GM21576 (cell line): ENCODE results near the gene FCMR.

Experiments
- ATAC-seq: cut with Tn5 transposase; IDR thresholded peaks from one replicate; pipeline ENCODE4 v1.9.1; 2021; ENCODE audit warnings: mild to moderate bottlenecking, moderate library complexity; ENCODE audit not compliant: unreplicated experiment

Gene FCMR

DNA sequence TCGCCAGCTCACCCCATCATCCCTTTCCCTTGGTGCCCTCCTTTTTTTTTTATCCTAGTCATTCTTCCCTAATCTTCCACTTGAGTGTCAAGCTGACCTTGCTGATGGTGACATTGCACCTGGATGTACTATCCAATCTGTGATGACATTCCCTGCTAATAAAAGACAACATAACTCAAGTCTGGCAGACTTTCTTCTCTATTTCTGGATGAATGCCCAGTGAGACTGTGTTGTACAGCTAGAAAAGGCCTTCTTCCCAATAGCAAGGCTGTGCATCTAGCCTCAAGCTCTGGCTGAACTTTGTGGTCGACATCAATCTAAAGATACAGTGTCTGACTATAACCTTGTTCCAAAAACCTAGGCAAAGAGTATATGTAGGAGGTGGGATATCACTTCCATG is 18.1 kb downstream of the FCMR start:
- no peak for ATAC-seq

DNA sequence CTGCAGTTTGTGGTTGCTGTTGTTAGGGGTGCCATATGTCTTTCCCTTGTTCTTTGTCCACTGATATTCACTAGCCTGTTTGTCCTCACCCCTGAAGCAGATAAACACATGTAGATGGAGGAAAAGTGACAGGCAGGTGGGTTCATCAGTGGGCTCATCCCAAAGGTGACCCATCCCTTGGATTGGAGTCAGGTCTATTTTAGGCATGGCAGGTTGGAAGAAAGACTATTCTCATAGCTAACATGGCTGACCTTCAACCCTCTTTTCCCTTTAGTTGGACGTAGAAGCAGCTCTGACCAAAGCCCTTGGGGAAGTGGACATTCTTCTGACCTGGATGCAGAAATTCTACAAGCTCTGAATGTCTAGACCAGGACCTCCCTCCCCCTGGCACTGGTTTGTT is 19.0 kb downstream of the FCMR start:
- ATAC-seq: no peak

DNA sequence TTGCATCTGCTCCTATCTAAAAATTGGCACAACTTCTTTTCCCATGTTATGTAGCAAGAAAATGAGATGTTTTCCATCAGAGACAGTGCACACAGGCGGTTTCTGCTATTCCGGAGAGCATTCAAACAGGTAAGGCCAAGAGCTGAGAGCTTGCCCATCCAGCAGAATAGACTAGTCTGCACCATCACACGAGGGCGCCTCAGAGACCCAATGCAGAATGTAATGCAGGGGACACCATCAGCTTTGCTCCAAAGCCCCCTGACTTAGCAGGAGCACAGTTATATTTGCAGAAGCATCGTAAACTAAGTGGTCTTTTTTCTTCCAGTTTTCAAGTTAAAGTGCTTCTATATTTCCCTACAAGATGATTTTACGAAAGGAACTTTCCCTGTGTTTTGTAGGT is 19.8 kb downstream of the FCMR start:
- no peak for ATAC-seq

DNA sequence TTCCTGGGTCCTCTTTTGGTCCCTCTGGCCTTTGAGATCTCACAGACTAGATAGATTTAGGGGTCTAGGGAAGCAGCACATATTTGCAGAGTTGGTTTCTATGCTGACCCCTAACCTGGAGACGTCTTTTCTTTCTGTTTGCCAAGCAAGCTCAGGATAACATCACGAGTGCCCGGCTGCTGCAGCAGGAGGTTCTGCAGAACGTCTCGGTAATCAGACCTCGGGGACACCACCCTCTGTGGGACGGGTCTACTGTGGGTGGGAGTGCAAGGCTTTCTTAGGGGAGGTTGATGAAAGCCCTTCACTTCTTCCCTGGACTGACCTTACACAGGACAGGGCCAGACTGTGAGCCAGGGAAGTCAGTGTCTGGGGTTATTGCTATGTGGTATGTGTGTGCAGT is 21.6 kb downstream of the FCMR start:
- no peak for ATAC-seq

DNA sequence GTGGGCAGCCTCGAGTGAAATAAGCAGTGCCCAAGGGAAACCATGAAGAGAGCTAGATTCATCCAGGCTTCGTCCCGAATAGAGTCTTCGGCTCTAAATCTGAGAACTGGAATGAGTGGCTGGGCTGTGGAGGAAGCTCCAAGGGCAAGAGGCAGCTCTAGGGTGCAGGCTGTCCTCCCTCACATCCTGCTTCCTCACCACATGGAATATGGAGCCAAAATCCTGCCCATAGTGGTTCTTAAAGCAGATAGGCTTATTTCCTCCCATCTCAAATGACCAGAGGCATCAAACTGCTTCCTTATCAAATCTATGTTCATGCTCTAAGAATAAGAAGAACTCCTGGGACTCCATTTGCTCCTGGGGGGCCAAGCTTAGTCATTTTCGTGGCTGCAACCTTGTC is 22.0 kb downstream of the FCMR start:
- no peak for ATAC-seq

DNA sequence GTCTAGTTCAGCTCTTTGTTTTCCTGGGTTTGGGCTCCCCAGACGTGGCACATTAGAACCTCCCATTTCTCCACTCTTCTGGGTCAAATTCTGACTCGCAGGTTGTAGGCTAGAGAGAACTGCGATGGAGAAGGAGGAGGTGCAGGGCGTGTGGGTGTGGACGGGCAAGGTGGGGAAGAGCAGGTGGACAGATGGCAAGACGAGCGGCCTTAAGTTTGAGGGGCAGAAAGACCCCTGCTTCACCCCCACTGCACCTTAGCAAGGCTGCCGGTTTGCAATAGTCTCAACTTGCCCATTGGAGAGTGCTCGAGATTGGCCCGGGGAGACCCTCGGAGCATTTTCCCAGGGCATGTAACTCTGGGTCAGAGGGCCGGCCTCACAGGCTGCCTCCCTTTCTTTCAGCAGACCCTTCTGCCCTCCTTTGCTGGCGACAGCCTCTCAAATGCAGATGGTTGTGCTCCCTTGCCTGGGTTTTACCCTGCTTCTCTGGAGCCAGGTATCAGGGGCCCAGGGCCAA is 22.8 kb downstream of the FCMR start:
- ATAC-seq: no peak

DNA sequence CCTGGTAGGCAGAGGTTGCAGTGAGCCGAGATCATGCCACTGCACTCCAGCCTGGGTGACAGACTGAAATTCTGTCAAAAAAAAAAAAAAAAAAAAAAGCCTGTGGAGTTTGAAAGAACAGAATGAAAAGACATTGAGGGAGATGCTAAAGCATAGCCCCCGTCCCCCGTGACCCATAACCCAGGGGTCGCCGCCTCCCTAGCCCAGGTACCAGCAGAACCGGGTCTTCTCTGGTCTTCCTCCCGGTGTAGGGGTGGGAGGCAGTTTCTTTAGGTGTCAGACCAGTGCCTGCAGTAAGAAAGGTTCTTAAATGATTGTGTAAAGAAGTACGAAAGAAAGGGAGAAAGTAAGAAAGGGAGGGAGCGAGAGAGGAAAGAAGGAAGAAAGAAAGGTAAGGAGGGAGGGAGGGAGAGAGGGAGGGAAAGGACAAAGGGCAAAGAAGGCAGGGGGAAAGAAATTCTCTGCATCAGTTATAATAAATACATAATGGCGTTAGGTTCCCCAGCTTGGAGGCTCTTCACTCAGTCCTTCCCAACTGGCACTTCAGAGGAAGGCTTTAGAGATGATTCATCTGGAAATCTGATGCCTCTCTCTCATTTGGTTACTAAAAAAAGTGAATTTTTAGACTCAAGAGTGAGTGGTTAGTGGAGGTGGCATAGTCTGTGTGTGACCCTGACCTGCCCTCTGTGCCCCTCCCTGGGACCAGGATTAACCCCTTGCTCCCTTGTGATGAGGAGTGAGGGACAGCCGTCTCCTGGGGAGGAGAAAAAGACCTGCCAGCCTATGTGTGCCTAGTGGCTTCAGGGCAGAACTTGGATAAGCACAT is 23.4 kb downstream of the FCMR start:
- no peak for ATAC-seq

DNA sequence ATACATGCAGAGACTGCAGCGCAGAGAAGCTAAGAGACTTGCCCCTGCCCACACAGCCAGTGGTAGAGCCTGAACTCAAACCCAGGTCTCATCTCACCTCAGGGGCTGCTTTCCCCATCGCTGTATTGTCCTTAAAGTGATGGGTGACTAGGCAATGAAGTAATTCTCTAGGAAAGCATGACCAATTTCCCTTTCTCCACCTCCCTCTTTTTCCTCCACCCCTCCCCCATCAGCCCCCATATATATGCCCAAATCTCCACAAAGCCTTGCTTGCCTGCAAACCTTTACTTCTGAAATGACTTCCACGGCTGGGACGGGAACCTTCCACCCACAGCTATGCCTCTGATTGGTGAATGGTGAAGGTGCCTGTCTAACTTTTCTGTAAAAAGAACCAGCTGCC is 24.6 kb downstream of the FCMR start, which contains the start of gene IL24:
IL24 (plus strand) TSS at position 269 of the 400 bp plus-strand sequence. CDS start 390 bp downstream, outside the sequence.
- ATAC-seq: no peak

DNA sequence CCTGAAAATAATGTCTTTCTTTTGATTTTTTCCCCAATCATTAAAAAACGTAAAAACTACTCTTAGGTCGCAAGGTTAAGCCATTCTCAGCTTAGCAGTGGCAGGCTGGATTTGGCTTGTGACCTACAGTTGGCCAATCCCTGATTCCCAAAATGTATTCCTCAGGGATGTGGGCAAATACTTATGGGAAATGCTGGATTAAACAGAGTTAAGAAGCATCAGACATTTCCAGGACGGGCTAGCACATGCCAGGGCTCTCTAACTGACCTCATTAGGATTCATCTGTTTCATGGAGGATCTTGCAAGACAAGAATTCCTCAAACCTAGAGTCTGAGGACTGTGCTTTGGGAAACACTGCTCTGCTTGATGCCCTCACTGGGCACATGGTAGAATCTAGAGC is 25.5 kb downstream of the FCMR start:
- no peak for ATAC-seq

DNA sequence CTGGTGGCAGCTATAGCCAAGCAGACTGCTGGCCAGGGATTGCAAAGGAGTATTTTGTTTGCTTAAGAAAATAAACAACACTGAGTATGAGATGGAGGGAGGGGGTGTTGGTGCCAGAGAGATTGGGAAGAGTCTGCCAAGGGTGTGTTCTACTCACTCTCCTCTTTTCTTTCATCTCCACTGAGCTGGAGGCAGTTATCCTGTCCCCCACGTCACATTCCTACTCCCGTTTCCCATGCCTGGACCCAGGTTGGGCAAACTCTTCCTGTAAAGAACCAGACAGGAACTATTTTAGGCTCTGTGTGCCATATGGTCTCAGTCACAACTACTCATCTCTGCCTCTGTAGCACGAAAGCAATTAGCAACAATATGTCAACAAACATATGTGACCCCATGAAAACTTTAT is 25.9 kb downstream of the FCMR start:
- no peak for ATAC-seq

DNA sequence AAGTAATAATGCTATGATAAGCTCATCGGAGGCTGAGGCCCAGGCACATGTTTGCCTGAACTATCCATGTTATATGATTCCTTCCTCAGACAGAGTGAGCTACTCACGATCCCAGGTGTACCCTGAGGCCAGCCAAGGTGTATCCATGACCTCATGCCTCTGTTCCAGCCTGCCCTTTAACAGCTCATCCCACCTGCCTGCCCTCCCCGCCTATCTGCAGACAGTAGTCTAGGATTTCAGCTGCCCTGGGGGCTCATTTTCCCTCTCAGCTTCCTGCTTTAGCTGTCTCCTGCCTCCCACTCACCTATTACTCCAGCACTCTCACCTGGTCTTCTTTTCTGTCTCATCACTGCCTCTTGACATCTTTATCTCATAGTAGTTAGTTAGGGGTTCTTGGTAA is 26.4 kb downstream of the FCMR start:
- no peak for ATAC-seq

DNA sequence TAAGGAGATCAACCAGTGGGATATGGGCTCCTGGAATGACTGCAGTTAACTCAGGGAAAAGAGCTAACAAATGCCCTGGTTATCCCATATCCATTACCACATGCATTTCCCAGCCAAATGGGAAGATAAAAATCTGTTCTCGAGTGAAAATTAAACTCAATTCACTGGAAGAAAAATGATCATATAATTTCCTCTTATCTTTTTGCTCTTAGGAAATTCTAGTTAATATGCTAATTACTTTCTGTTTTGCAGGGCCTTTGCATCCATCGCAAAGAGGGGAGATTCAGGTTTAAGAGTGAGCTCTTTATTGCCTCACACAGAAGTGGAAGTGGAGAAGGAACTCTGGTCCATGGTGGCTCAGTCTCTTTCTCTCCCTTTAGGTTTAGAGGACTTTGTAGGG is 28.4 kb downstream of the FCMR start:
- ATAC-seq: no peak

DNA sequence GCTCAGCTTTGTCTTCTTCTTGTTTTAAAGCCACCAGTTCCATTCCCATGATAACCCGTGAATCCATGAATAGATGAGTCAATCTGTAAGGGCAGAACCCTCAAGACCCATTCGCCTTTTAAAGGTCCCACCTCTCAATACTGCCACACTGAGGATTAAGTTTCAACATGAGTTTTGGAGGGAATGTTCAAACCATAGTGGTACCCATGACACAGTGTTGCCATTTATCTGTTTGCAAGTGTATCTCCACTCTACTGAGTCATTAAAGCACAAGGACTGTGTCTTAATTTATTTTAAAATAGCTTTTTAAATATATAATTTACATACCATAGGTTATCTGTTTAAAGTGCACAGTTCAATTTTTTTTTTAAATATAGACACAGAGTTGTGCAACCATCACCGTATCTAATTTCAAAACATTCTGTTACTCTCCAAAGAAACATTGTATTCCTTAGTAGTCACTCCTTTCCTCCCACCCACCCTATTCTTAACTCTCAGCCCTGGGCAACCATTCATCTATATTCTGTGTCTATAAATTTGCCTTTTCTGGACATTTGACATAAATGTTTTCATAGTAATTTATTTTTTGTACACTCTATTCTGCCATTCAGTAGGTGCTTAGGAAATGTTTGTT is 29.3 kb downstream of the FCMR start:
- ATAC-seq: no peak

DNA sequence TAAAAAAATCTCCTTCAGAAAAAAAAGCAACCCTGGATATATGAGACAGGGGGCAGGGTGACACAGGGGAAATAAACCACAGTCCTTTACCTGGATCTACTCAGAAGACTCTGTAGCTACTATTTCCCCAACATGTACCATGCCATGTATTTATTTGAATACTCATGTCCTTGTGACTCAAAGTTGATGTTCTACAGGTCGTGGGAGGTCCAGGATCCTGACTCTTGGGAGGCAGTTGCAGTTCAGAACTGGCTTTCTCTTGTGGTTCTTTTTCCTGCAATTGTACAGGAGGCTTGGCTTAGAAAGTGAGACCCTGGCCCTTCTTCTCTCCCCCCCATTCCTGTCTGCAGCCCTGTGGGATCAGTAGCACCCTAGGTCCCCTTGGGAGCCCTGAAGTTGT is 30.3 kb downstream of the FCMR start:
- no peak for ATAC-seq

DNA sequence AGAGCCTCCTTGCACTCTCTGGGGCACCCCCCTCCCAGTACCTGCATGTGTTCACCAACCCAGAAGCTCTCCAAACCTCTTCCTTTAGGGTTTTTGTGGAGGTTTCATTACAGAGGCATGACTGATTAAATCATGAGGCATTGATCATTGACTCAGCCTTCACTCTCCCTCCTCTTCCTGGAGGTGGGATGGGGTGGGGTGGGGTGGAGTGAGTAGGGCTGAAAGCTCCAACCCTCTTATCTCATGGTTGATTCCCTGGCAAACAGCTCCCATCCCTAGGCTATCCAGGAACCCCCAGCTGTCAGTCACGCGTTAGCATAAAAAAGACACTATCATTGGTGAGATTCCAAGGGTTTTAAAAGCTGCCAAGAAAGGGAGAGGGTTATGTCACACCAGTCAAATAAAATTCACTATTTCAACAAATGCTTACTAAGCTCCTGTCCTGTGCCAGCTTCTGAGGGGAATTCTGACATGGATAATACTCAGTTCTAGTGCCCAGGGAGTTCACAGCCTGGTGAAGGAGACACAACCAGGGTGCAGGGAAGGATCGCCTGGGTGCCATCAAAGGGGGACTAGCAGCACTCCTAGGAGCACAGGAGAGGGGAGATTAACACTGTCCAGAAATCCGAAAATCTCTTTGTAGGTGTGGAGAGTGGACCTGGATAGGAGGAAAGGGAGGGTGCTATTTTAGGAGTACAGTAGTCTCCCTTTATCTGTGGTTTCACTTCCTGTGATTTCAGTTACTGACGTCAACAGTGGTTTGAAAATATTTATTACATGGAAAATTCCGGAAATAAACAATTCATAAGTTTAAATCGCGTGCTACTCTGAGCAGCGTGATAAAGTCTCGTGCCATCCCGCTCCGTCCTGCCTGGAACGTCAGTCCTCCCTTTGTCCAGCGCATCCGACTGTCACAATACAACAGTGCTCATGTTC is 31.3 kb downstream of the FCMR start:
- no peak for ATAC-seq

DNA sequence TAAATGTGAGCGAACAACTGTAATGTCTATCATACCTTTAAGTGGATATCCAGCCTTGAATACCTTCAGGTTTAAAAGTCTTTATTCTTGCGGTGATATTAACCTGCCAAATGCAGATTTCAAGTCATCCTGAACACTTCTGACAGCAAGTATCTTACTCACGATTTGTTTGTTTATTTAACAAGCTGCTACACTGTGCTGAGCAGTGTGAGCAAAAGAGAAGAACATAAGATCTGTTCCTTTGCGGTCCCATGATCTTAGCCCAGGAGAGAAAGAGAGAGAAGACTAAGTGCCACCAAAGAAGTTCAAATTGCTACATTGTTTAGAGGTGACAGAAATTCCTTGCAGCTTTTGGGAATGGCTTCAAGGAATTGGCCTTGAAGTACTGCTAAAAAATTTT is 34.0 kb downstream of the FCMR start:
- ATAC-seq: no peak

DNA sequence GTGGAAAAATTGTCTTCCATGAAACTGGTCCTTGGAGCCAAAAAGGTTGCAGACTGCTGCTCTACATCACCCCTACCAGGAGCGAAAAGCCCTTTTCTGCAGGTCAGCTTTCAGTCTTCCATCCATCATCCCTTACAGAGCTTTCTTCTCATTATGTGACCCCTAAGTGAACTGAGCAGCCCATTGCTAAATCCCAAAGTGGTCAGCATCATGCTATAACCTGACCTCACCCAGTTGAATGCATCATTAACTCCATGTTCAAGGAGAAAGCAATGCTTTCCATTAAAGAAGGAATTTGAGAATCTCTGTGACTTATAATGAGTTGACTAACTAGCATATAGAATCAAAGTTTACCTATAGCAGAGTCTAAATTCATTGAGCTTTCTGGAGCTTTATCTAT is 34.9 kb downstream of the FCMR start:
- no peak for ATAC-seq

DNA sequence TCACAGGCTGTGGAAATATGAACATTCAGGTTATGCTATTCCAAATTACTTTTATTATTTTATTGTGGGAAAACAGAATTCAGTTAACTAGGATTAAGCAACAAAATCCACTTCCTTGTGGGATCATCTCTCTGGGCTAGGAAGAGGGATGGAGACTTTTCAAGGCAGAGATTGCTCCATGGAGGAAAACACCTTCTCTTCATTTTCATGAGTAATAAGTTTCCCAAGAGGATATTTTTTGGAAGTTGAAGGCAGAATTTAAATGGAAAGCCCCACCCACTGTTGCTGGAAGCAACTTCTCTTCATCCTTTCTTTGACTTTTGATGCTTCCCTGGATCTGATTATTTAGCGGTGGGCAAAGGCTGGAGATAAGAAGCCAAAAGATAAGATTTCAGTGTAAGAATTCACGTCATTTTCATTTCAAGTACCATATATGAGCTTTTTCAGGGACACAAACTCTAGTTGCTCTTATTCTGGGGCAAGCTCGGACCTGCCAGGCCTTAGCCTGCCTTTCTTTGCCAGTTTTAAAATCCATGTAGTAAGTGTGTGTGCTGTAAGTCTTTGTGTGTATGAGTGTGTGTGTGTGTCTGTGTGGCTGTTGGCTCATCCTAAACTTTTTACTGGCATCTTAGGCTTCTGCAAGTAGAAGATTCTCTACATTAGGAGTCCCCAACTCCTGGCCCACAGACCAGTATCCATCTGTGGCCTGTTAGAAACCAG is 36.2 kb downstream of the FCMR start:
- ATAC-seq: no peak

DNA sequence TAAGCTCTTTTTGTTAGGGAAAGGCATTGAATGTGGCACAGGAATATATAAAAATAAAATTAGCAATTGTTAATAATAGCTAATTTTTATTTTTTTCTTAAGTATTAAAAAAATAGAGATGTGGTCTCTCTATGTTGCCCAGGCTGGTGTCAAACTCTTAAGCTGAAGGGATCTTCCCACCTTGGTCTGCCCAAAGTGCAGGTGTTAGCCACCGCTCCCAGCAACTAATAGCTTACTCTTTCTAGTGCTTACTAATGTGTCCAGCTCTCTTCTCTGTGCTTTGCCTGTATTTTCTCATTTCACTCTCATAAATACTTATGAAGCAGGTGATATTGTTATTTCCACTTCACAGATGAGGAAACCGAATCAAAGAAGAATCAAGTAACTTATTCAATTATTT is 37.9 kb downstream of the FCMR start:
- no peak for ATAC-seq

DNA sequence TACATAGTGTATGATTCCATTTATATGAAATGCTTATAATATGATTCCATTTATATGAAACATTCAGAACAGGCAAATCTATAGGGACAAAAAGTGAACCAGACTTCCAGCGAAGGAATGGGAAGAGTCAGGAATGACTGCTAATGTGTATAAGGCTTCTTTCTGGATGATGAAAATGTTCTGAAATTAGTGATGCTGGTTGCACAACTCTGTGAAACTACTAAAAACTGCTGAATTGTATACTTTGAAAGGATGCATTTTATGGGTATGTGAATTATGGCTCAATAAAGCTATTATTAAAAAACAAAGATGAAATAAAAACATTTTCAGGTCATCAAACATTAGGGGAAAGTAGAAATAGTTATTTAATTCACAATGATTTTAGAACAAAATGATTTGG is 38.6 kb downstream of the FCMR start:
- ATAC-seq: no peak

DNA sequence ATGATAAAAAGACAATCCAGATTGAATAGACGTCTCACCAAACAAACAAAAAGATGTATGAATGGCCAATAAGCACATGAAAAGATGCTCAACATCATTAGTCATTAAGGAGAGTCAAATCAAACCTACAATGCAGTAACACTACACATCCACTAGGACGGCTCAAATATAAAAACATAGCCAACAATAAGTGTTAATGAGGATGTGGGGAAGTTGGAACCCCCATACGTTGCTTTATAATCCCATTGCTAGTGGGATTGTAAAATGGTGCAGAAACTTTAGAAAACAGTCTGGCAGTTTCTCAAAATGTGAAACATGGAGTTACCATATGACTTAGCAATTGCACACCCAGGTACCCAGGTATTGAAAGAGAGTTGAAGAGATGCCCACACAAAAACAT is 39.2 kb downstream of the FCMR start:
- ATAC-seq: no peak
